Measurements from ENCODE around the gene GLRX5. TPM values are rescaled to one million over a fixed set of nuclear protein-coding genes. Genes with fewer than 3 reads are reported as not detected.
"Not testable (repeated sequence)": the region's sequence is repeated elsewhere in the genome, so short reads cannot be mapped to it uniquely, and the experiment has no call there.

Gene GLRX5
- total RNA-seq, 1 donor from 2014 or later, result 43.7 TPM

- DNase-seq, result no peak
- Mint-ChIP-seq H3K27ac (no peak overlapping the region), H3K27me3 (peaks cover 9% of the 10 kb centered on the region), H3K4me3 (no peak overlapping the region), H3K4me1 (no peaks in the 10 kb centered on the region), H3K9me3 (no peaks in the 10 kb centered on the region), H3K36me3 (ENCODE audit: low read depth) (no peaks in the 10 kb centered on the region)
- intact Hi-C loops (cut with micrococcal nuclease), result no loop called here
Observed at GRCh38 chr14:95577067-95577800, 42.4 kb downstream of the GLRX5 start.

- Mint-ChIP-seq H3K27ac (no peak overlapping the region), H3K4me1 (no peaks in the 10 kb centered on the region), H3K9me3 (no peaks in the 10 kb centered on the region), H3K4me3 (no peak overlapping the region), H3K36me3 (ENCODE audit: low read depth) (no peaks in the 10 kb centered on the region), H3K27me3 (peaks cover 9% of the 10 kb centered on the region)
- no peak for DNase-seq
- intact Hi-C loops (cut with micrococcal nuclease), result no loop called here
Observed at GRCh38 chr14:95577870-95578269, 43.0 kb downstream of the GLRX5 start.

- H3K27ac Mint-ChIP-seq; DNase-seq; H3K4me1 Mint-ChIP-seq; H3K9me3 Mint-ChIP-seq; H3K27me3 Mint-ChIP-seq; H3K4me3 Mint-ChIP-seq; intact Hi-C loops (cut with micrococcal nuclease); H3K36me3 Mint-ChIP-seq (ENCODE audit: low read depth): not testable (repeated sequence)
Observed at GRCh38 chr14:95583836-95584617, 49.2 kb downstream of the GLRX5 start.

- H3K4me3 Mint-ChIP-seq, result no peak overlapping the region
- no peaks in the 10 kb centered on the region for H3K36me3 Mint-ChIP-seq (ENCODE audit: low read depth)
- H3K4me1 Mint-ChIP-seq, result no peaks in the 10 kb centered on the region
- no peaks in the 10 kb centered on the region for H3K27me3 Mint-ChIP-seq
- no peak for DNase-seq
- intact Hi-C loops (cut with micrococcal nuclease), result no loop called here
- no peak overlapping the region for H3K27ac Mint-ChIP-seq
- no peaks in the 10 kb centered on the region for H3K9me3 Mint-ChIP-seq
Observed at GRCh38 chr14:95585953-95586620, 51.2 kb downstream of the GLRX5 start.

- DNase-seq; H3K4me3 Mint-ChIP-seq; intact Hi-C loops (cut with micrococcal nuclease); H3K27ac Mint-ChIP-seq; H3K27me3 Mint-ChIP-seq; H3K36me3 Mint-ChIP-seq (ENCODE audit: low read depth); H3K4me1 Mint-ChIP-seq; H3K9me3 Mint-ChIP-seq: not testable (repeated sequence)
Observed at GRCh38 chr14:95591182-95591581, 56.3 kb downstream of the GLRX5 start.

Other genes with a start within 250 kb of the GLRX5 start
- 1.0 and 1.1 TPM in 2 replicates for gene CLMN, start 215.1 kb upstream of the GLRX5 start, total RNA-seq
- gene SYNE3, start 18.4 kb upstream of the GLRX5 start, total RNA-seq, result 45.2 and 46.3 TPM in 2 replicates
- gene TCL1B, start 151.4 kb downstream of the GLRX5 start, total RNA-seq, result not detected in 2 replicates
- not detected in 2 replicates for gene TCL1A, start 179.1 kb downstream of the GLRX5 start, total RNA-seq